ENCODE results near the gene ENO4. TPM values are rescaled to one million over a fixed set of nuclear protein-coding genes. Genes with fewer than 3 reads are reported as not detected.

Gene ENO4
- total and polyA plus RNA-seq, 2 experiments from 2014 or later = 0.24 to 0.44 TPM

DNA sequence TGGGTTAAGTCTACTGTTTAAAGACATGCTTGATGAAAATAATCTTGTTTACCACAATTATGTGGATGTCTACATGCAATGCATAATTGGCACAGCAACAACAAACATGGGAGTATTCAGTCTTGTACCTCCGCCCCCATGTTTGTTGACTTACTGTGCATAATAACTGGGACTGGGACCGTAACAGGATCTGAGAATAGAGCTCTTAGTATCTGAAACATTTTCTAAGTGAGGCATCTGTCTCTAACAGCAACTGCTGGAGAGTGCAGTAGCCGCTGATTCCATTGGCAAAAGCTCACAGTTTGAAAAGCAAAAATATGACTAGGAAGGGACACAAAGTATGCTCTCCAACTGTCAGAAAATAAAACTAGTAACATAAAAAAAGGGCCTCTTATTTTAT, 61.6 kb downstream of the ENO4 start:
- Histone ChIP-seq H3K4me1 (ENCODE audit: insufficient read depth) (no peaks in the 10 kb centered on the region), H3K4me3 (no peak overlapping the region), H3K9me2 (ENCODE audit: insufficient read depth) (no peaks in the 10 kb centered on the region), H3K36me3 (ENCODE audit: insufficient read depth) (no peaks in the 10 kb centered on the region), H4K20me1 (replicated peaks; ENCODE audit: insufficient read depth) (no peaks in the 10 kb centered on the region), H3K27ac (ENCODE audit: low read depth) (no peak overlapping the region), H3K4me2 (no peak overlapping the region), H2AFZ (no peak overlapping the region), H3K79me2 (replicated peaks; ENCODE audit: insufficient read depth) (no peaks in the 10 kb centered on the region), H3F3A (replicated peaks; ENCODE audit: low read depth) (no peaks in the 10 kb centered on the region), H3K27me3 (ENCODE audit: insufficient read depth) (no peaks in the 10 kb centered on the region)
- no peak for DNase-seq (ENCODE audit: low spot score)
- H3K9me3 Mint-ChIP-seq = no peaks in the 10 kb centered on the region
- peaks cover 2% of the 10 kb centered on the region; the same call in 1 of the 3 replicates for H3K4me1 Mint-ChIP-seq
- no peaks in the 10 kb centered on the region for H3K27me3 Mint-ChIP-seq (ENCODE audit: insufficient read depth, low read depth, poor library complexity)
- no peak for ATAC-seq
- no peak overlapping the region for H3K27ac Mint-ChIP-seq
- no peak for TF ChIP-seq POLR2AphosphoS5 (IDR thresholded peaks at IDR 0.05; ENCODE audit: low read depth)
- TF ChIP-seq STAT1 (IDR thresholded peaks at IDR 0.05; ENCODE audit: unreplicated experiment) = no peak
- TF ChIP-seq, protein P1, sequence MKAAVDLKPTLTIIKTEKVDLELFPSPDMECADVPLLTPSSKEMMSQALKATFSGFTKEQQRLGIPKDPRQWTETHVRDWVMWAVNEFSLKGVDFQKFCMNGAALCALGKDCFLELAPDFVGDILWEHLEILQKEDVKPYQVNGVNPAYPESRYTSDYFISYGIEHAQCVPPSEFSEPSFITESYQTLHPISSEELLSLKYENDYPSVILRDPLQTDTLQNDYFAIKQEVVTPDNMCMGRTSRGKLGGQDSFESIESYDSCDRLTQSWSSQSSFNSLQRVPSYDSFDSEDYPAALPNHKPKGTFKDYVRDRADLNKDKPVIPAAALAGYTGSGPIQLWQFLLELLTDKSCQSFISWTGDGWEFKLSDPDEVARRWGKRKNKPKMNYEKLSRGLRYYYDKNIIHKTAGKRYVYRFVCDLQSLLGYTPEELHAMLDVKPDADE (IDR thresholded peaks at IDR 0.05) = no peak
- no peak for TF ChIP-seq NANOG (IDR thresholded peaks at IDR 0.05; ENCODE audit: borderline replicate concordance)
- no peak for TF ChIP-seq ZNF114 (CRISPR knock-in tag; IDR thresholded peaks at IDR 0.05)
- H3K36me3 Mint-ChIP-seq (ENCODE audit: low read depth) = no peaks in the 10 kb centered on the region
- H3K4me3 Mint-ChIP-seq = no peak overlapping the region

DNA sequence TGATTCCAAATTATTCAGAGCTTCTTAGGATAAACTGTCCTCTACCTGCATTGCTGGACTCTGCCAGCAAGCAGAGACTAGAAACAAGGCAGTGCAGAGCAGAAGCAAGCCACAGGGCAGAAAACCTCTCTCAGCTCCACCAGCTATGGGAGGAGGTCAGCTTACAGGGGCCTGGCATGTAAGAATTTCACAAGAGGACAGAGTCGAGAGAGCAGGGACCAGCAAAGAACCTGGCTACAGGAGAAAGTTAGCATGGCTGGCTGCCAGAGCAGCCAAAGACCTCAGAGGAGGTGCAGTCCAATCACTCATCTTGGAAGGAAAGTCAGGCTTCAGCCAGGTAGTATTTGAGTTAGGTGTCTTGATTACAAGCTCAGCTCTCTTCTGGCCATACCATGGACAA, 62.9 kb downstream of the ENO4 start:
- no peaks in the 10 kb centered on the region for H3F3A ChIP-seq (replicated peaks; ENCODE audit: low read depth)
- H4K20me1 ChIP-seq (replicated peaks; ENCODE audit: insufficient read depth) = no peaks in the 10 kb centered on the region
- no peaks in the 10 kb centered on the region for H3K9me2 ChIP-seq (ENCODE audit: insufficient read depth)
- no peaks in the 10 kb centered on the region for H3K36me3 Mint-ChIP-seq (ENCODE audit: low read depth)
- peaks cover 2% of the 10 kb centered on the region; the same call in 1 of the 3 replicates for H3K4me1 Mint-ChIP-seq
- H3K4me1 ChIP-seq (ENCODE audit: insufficient read depth) = no peaks in the 10 kb centered on the region
- H3K9me3 Mint-ChIP-seq = no peaks in the 10 kb centered on the region
- H3K4me3 ChIP-seq = no peak overlapping the region
- H3K27me3 Mint-ChIP-seq (ENCODE audit: insufficient read depth, low read depth, poor library complexity) = no peaks in the 10 kb centered on the region
- no peak overlapping the region for H3K4me3 Mint-ChIP-seq
- no peak overlapping the region for H2AFZ ChIP-seq
- H3K27ac ChIP-seq (ENCODE audit: low read depth) = no peak overlapping the region
- H3K4me2 ChIP-seq = no peak overlapping the region
- ATAC-seq (peak; percentile 48; the same call in 2 of the 3 replicates), DNase-seq (ENCODE audit: low spot score) (no peak)
- H3K27me3 ChIP-seq (ENCODE audit: insufficient read depth) = no peaks in the 10 kb centered on the region
- H3K79me2 ChIP-seq (replicated peaks; ENCODE audit: insufficient read depth) = no peaks in the 10 kb centered on the region
- H3K36me3 ChIP-seq (ENCODE audit: insufficient read depth) = no peaks in the 10 kb centered on the region
- no peak overlapping the region for H3K27ac Mint-ChIP-seq
- TF ChIP-seq, protein P2, sequence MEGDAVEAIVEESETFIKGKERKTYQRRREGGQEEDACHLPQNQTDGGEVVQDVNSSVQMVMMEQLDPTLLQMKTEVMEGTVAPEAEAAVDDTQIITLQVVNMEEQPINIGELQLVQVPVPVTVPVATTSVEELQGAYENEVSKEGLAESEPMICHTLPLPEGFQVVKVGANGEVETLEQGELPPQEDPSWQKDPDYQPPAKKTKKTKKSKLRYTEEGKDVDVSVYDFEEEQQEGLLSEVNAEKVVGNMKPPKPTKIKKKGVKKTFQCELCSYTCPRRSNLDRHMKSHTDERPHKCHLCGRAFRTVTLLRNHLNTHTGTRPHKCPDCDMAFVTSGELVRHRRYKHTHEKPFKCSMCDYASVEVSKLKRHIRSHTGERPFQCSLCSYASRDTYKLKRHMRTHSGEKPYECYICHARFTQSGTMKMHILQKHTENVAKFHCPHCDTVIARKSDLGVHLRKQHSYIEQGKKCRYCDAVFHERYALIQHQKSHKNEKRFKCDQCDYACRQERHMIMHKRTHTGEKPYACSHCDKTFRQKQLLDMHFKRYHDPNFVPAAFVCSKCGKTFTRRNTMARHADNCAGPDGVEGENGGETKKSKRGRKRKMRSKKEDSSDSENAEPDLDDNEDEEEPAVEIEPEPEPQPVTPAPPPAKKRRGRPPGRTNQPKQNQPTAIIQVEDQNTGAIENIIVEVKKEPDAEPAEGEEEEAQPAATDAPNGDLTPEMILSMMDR (conservative IDR thresholded peaks at IDR 0.05; ENCODE audit: low read depth in 2 of 2) = no peak
- TF ChIP-seq, protein P3, sequence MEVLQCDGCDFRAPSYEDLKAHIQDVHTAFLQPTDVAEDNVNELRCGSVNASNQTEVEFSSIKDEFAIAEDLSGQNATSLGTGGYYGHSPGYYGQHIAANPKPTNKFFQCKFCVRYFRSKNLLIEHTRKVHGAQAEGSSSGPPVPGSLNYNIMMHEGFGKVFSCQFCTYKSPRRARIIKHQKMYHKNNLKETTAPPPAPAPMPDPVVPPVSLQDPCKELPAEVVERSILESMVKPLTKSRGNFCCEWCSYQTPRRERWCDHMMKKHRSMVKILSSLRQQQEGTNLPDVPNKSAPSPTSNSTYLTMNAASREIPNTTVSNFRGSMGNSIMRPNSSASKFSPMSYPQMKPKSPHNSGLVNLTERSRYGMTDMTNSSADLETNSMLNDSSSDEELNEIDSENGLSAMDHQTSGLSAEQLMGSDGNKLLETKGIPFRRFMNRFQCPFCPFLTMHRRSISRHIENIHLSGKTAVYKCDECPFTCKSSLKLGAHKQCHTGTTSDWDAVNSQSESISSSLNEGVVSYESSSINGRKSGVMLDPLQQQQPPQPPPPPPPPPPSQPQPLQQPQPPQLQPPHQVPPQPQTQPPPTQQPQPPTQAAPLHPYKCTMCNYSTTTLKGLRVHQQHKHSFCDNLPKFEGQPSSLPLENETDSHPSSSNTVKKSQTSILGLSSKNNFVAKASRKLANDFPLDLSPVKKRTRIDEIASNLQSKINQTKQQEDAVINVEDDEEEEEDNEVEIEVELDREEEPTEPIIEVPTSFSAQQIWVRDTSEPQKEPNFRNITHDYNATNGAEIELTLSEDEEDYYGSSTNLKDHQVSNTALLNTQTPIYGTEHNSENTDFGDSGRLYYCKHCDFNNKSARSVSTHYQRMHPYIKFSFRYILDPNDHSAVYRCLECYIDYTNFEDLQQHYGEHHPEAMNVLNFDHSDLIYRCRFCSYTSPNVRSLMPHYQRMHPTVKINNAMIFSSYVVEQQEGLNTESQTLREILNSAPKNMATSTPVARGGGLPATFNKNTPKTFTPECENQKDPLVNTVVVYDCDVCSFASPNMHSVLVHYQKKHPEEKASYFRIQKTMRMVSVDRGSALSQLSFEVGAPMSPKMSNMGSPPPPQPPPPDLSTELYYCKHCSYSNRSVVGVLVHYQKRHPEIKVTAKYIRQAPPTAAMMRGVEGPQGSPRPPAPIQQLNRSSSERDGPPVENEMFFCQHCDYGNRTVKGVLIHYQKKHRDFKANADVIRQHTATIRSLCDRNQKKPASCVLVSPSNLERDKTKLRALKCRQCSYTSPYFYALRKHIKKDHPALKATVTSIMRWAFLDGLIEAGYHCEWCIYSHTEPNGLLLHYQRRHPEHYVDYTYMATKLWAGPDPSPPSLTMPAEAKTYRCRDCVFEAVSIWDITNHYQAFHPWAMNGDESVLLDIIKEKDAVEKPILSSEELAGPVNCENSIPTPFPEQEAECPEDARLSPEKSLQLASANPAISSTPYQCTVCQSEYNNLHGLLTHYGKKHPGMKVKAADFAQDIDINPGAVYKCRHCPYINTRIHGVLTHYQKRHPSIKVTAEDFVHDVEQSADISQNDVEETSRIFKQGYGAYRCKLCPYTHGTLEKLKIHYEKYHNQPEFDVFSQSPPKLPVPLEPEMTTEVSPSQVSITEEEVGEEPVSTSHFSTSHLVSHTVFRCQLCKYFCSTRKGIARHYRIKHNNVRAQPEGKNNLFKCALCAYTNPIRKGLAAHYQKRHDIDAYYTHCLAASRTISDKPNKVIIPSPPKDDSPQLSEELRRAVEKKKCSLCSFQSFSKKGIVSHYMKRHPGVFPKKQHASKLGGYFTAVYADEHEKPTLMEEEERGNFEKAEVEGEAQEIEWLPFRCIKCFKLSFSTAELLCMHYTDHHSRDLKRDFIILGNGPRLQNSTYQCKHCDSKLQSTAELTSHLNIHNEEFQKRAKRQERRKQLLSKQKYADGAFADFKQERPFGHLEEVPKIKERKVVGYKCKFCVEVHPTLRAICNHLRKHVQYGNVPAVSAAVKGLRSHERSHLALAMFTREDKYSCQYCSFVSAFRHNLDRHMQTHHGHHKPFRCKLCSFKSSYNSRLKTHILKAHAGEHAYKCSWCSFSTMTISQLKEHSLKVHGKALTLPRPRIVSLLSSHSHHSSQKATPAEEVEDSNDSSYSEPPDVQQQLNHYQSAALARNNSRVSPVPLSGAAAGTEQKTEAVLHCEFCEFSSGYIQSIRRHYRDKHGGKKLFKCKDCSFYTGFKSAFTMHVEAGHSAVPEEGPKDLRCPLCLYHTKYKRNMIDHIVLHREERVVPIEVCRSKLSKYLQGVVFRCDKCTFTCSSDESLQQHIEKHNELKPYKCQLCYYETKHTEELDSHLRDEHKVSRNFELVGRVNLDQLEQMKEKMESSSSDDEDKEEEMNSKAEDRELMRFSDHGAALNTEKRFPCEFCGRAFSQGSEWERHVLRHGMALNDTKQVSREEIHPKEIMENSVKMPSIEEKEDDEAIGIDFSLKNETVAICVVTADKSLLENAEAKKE (CRISPR knock-in tag; IDR thresholded peaks at IDR 0.05) = no peak
- TF ChIP-seq EZH2 (IDR thresholded peaks at IDR 0.05; ENCODE audit: low read depth, unreplicated experiment) (no peak), CREB1 (CRISPR knock-in tag; IDR thresholded peaks at IDR 0.05; ENCODE audit: low read depth) (no peak), JUNB (IDR thresholded peaks at IDR 0.05; ENCODE audit: unreplicated experiment) (no peak)
